ENCODE results near the gene THSD8. TPM values are rescaled to one million over a fixed set of nuclear protein-coding genes. Genes with fewer than 3 reads are reported as not detected.
A peak's percentile ranks its signal among the peaks of the same experiment; 100 is the strongest.

The THSD8 gene
- total RNA-seq, 2 experiments from 2014 or later, result 5.8 to 10.8 TPM

DNA sequence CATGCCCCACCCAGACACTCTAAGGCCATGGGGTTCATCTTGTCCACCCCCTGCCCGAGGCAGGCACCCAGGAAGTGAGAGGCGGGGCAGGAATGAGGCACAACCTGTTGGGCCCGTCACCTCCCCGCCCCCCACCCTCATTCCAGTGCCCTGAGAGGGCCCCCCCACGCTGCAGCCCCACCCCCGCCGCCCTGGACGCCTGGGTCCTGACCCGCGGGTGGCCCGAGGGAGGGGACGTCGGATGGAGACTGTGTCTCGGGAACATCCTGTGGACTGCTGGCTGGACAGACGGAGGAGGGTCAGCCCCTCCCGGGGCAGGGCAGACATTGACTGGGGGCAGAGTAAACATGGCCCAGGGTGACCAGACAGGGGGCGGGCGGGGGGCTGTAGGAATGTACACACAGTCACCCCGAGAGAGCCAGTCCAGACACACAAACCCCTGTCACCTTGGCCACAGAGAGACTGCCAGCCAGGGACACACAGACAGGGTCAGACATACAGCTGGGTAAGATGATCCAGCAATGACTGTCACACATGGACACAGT, 17.9 kb upstream of the THSD8 start:
- DNase-seq (no peak), ATAC-seq (ENCODE audit: low read depth) (no peak)
- no peak overlapping the region for H3K4me3 Mint-ChIP-seq
- POLR2A ChIA-PET, result interaction anchor here (8.6 kb wide), 1 partner anchor 11 kb away, joined by 361 read pairs; the partner anchor contains the start of gene JUNB
- no peaks in the 10 kb centered on the region for H3K9me3 Mint-ChIP-seq
- no peaks in the 10 kb centered on the region for H3K27me3 Mint-ChIP-seq
- no peaks in the 10 kb centered on the region for H3K36me3 Mint-ChIP-seq
- peak overlapping the region; percentile 81 for H3K27ac Mint-ChIP-seq
- peaks cover 24% of the 10 kb centered on the region for H3K4me1 Mint-ChIP-seq

DNA sequence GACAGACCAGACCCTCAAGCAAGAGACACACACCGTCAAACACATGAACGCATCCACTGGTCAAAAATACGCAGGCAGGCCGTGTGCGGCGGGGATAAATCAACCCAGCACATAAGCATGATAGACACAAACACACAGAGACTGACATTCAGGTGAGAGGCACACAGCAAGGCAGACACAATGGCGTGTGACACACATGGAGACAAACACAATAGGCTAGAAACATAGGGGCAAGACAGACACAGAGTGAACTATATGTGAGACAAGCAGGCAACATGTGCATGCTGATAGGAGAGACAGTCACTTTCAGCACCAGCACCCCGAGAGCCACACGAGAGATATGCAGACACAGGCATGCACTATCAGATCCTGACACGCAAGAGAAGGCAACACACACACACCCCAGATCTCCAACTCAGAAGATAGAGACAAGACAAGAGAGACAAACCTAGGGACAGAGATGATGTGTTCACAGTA, 17.4 kb upstream of the THSD8 start:
- H3K27ac Mint-ChIP-seq, result no peak overlapping the region
- H3K9me3 Mint-ChIP-seq, result no peaks in the 10 kb centered on the region
- H3K27me3 Mint-ChIP-seq, result no peaks in the 10 kb centered on the region
- H3K4me3 Mint-ChIP-seq, result no peak overlapping the region
- no peaks in the 10 kb centered on the region for H3K36me3 Mint-ChIP-seq
- ATAC-seq (ENCODE audit: low read depth) (peak; percentile 11), DNase-seq (no peak)
- POLR2A ChIA-PET, result no interaction called here
- H3K4me1 Mint-ChIP-seq, result peaks cover 24% of the 10 kb centered on the region

GRCh38 chr19:12784871-12785430, 16.9 kb upstream of the THSD8 start:
- POLR2A ChIA-PET, result no interaction called here
- Mint-ChIP-seq H3K4me3 (no peak overlapping the region), H3K27me3 (no peaks in the 10 kb centered on the region), H3K4me1 (peaks cover 22% of the 10 kb centered on the region), H3K27ac (no peak overlapping the region), H3K36me3 (no peaks in the 10 kb centered on the region), H3K9me3 (no peaks in the 10 kb centered on the region)
- DNase-seq (peak; percentile 52), ATAC-seq (ENCODE audit: low read depth) (no peak)

- POLR2A ChIA-PET, result no interaction called here
Observed at GRCh38 chr19:12785431-12786031, 16.3 kb upstream of the THSD8 start.

GRCh38 chr19:12786141-12786870, 15.6 kb upstream of the THSD8 start:
- Mint-ChIP-seq H3K4me3 (peak overlapping the region; percentile 28), H3K27ac (peak overlapping the region; percentile 21), H3K4me1 (peaks cover 30% of the 10 kb centered on the region), H3K36me3 (no peaks in the 10 kb centered on the region), H3K27me3 (no peaks in the 10 kb centered on the region), H3K9me3 (no peaks in the 10 kb centered on the region)
- peak; percentile 46 for DNase-seq
- POLR2A ChIA-PET, result interaction anchor here (3.4 kb wide), 1 partner anchor 9 kb away, joined by 31 read pairs; no protein-coding TSS in a partner anchor
- no peak for ATAC-seq (ENCODE audit: low read depth)

More at GRCh38 chr19:12785431-12786031, 16.3 kb upstream of the THSD8 start:
- Mint-ChIP-seq H3K36me3 (no peaks in the 10 kb centered on the region), H3K27ac (no peak overlapping the region), H3K4me3 (no peak overlapping the region), H3K4me1 (peaks cover 24% of the 10 kb centered on the region), H3K9me3 (no peaks in the 10 kb centered on the region), H3K27me3 (no peaks in the 10 kb centered on the region)
- no peak for ATAC-seq (ENCODE audit: low read depth)
- DNase-seq, result peak; percentile 44

- POLR2A ChIA-PET, result interaction anchor here (3.4 kb wide), 1 partner anchor 9 kb away, joined by 31 read pairs; no protein-coding TSS in a partner anchor
- no peak for ATAC-seq (ENCODE audit: low read depth)
Observed at GRCh38 chr19:12786952-12787351, 14.9 kb upstream of the THSD8 start.

DNA sequence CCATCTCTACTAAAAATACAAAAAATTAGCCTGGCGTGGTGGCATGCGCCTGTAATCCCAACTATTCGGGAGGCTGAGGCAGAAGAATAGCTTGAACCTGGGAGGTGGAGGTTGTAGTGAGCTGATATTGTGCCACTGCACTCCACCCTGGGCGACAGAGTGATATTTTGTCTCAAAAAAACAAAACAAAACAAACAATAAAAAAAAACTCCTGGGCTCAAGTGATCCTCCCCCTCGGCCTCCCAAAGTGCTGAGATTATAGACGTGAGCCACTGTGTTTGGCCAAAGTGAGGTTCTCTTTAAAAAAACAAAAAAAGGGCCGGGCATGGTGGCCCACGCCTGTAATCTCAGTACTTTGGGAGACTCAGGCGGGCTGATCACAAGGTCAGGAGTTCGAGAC, 14.4 kb upstream of the THSD8 start:
- no peak for DNase-seq
- POLR2A ChIA-PET, result interaction anchor here (3.4 kb wide), 1 partner anchor 10 kb away, joined by 31 read pairs; no protein-coding TSS in a partner anchor
- Mint-ChIP-seq H3K9me3 (no peaks in the 10 kb centered on the region), H3K4me3 (no peak overlapping the region), H3K4me1 (peaks cover 23% of the 10 kb centered on the region), H3K27ac (no peak overlapping the region), H3K27me3 (no peaks in the 10 kb centered on the region), H3K36me3 (no peaks in the 10 kb centered on the region)
- no peak for ATAC-seq (ENCODE audit: low read depth)

More at GRCh38 chr19:12786952-12787351, 14.9 kb upstream of the THSD8 start:
- H3K36me3 Mint-ChIP-seq, result no peaks in the 10 kb centered on the region
- peaks cover 25% of the 10 kb centered on the region for H3K4me1 Mint-ChIP-seq
- H3K27me3 Mint-ChIP-seq, result no peaks in the 10 kb centered on the region
- no peak for DNase-seq
- H3K4me3 Mint-ChIP-seq, result no peak overlapping the region
- H3K27ac Mint-ChIP-seq, result no peak overlapping the region
- no peaks in the 10 kb centered on the region for H3K9me3 Mint-ChIP-seq

DNA sequence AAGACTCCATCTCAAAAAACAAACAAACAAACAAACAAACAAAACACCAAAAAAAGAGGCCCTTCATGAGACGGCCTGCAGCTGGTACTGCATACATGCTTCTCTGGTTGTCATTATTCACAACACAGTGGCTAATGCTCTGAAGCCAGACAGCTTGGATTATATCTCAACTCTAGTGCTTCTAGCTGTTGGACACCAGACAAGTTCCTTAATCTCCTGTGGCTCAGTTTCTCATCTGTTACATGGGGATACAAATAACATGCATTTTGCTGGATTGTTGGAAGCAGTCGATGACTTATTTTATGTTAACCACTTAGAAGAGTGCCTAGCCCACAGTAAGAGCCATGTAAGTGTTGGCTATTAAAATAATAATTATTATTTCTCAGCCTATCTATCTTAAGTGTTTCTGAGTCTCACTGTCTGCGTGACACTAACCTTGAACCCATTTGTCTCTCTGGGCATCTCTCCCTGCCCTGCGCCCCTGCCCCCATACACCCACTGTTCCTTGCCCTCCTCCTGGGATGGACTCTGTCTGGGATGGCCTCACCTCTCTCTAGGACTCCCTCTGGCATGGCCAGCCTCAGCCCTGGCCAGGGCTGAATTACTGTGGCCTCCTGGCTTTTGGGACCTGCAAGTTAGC, 13.7 kb upstream of the THSD8 start:
- ATAC-seq (ENCODE audit: low read depth) (no peak), DNase-seq (no peak)
- POLR2A ChIA-PET, result interaction anchor here (3.4 kb wide), 1 partner anchor 10 kb away, joined by 31 read pairs; no protein-coding TSS in a partner anchor
- Mint-ChIP-seq H3K36me3 (no peaks in the 10 kb centered on the region), H3K27me3 (no peaks in the 10 kb centered on the region), H3K9me3 (no peaks in the 10 kb centered on the region), H3K4me1 (peaks cover 23% of the 10 kb centered on the region), H3K4me3 (no peak overlapping the region), H3K27ac (peak overlapping the region; percentile 50)

GRCh38 chr19:12788682-12789097, 13.2 kb upstream of the THSD8 start:
- DNase-seq, result no peak

DNA sequence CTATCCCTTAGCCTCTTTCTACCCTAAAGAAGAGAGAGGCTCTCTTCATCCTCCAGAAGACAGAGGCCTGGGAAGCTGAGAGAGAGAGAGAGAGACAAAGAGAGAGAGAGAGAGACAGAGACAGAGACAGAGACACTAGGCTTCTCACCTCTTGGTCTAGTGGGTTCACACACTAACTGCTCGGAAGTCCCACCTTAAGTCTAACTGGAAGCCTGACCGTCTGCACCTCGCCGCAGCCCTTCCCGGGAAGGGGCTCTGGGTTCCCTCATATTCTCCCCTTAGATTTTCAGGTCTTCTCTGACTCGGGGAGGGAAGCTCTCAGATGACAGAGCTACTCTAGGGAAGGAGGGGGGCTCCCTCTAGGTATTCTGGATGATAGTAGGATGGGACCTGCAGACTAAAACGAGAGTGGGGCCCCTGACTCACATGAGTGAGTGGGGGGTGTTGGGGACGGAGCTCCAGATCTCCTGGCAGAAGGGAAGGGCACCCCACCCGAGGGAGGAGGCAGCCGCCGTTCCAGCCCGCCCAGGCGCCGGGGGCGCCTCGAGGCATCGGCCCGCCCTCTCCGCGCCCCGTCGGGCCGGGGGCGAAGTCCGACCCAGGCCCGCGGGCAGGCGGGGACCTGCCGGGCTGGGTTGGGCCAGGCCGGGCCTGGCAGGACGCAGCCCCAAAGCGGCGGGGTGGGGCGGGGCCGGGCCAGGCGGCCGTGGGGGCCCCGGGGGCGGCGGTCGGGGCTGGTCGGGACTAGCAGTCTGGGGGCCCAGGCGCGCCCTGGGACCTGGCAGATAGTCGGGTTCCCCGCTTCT, 12.6 kb upstream of the THSD8 start:
- H3K27me3 Mint-ChIP-seq, result no peaks in the 10 kb centered on the region
- DNase-seq (no peak), ATAC-seq (ENCODE audit: low read depth) (no peak)
- H3K36me3 Mint-ChIP-seq, result peaks cover 1% of the 10 kb centered on the region
- H3K27ac Mint-ChIP-seq, result peak overlapping the region; percentile 92
- POLR2A ChIA-PET, result interaction anchor here (3.4 kb wide), 1 partner anchor 12 kb away, joined by 31 read pairs; no protein-coding TSS in a partner anchor
- no peaks in the 10 kb centered on the region for H3K9me3 Mint-ChIP-seq
- peak overlapping the region; percentile 94 for H3K4me3 Mint-ChIP-seq
- H3K4me1 Mint-ChIP-seq, result peaks cover 22% of the 10 kb centered on the region

More at GRCh38 chr19:12788682-12789097, 13.2 kb upstream of the THSD8 start:
- ATAC-seq (ENCODE audit: low read depth), result no peak
- POLR2A ChIA-PET, result interaction anchor here (3.4 kb wide), 1 partner anchor 11 kb away, joined by 31 read pairs; no protein-coding TSS in a partner anchor
- Mint-ChIP-seq H3K36me3 (peaks cover 1% of the 10 kb centered on the region), H3K9me3 (no peaks in the 10 kb centered on the region), H3K4me3 (peak overlapping the region; percentile 92), H3K27me3 (no peaks in the 10 kb centered on the region), H3K4me1 (peaks cover 19% of the 10 kb centered on the region), H3K27ac (peak overlapping the region; percentile 92)

GRCh38 chr19:12789904-12790619, 11.8 kb upstream of the THSD8 start:
- ATAC-seq (ENCODE audit: low read depth), result peak; percentile 51

More at GRCh38 chr19:12789904-12790619, 11.8 kb upstream of the THSD8 start:
- peaks cover 28% of the 10 kb centered on the region for H3K4me1 Mint-ChIP-seq
- peaks cover 1% of the 10 kb centered on the region for H3K36me3 Mint-ChIP-seq
- H3K27ac Mint-ChIP-seq, result peak overlapping the region; percentile 95
- POLR2A ChIA-PET, result interaction anchor here (0.6 to 9.6 kb wide), 5 partner anchors 10 to 91 kb away, joined by 4 to 361 read pairs (median 30); partner anchors contain the start of genes PRDX2 and THSD8
- H3K4me3 Mint-ChIP-seq, result peak overlapping the region; percentile 94
- H3K27me3 Mint-ChIP-seq, result no peaks in the 10 kb centered on the region
- DNase-seq, result peak; percentile 98
- H3K9me3 Mint-ChIP-seq, result no peaks in the 10 kb centered on the region
